Cardiac fibroblast (primary cell): ENCODE results near the gene PCDH9.
A peak's percentile ranks its signal among the peaks of the same experiment; 100 is the strongest.

ENCODE experiments used
- DNase-seq, 2 donors: peaks; one replicate each; pipeline versions ENCODE4 v3.0.0 to v3.0.0-alpha.2; 2010; ENCODE audit warnings: low read depth in 2 of 2
- H3K4me3 ChIP-seq, 2 donors: replicated peaks in 1 of 2; 1 replicate in 1 of 2; 2 replicates in 1 of 2; pipeline ENCODE4 v1.5.1; 2011; ENCODE audit warnings: low read depth in 2 of 2, low read length in 2 of 2, mild to moderate bottlenecking in 2 of 2, moderate library complexity in 1 of 2
- CTCF ChIP-seq: IDR thresholded peaks from one replicate; pipeline ENCODE4 v1.5.1; 2011; ENCODE audit warnings: low read depth, mild to moderate bottlenecking, low read length, inconsistent platforms

The PCDH9 gene

GRCh38 chr13:66803013-66803807 lies 426.9 kb downstream of the PCDH9 start:
- no peak for DNase-seq
- TF ChIP-seq CTCF = no peak

GRCh38 chr13:66795636-66796035 lies 434.5 kb downstream of the PCDH9 start:
- no peak for TF ChIP-seq CTCF
- no peak overlapping the region for H3K4me3 ChIP-seq
- DNase-seq = no peak

More at GRCh38 chr13:66803013-66803807, 426.9 kb downstream of the PCDH9 start:
- no peak overlapping the region for H3K4me3 ChIP-seq

GRCh38 chr13:66794340-66795031 lies 435.6 kb downstream of the PCDH9 start:
- no peak overlapping the region for H3K4me3 ChIP-seq
- no peak for DNase-seq
- no peak for TF ChIP-seq CTCF

- H3K4me3 ChIP-seq = no peak overlapping the region
- DNase-seq = no peak
These were observed 439.3 kb downstream of the PCDH9 start for GRCh38 chr13:66790861-66791260.

GRCh38 chr13:66781241-66781640 lies 448.9 kb downstream of the PCDH9 start:
- H3K4me3 ChIP-seq = no peak overlapping the region
- DNase-seq = no peak
- no peak for TF ChIP-seq CTCF

More at GRCh38 chr13:66790861-66791260, 439.3 kb downstream of the PCDH9 start:
- no peak for TF ChIP-seq CTCF

- no peak for TF ChIP-seq CTCF
- no peak overlapping the region for H3K4me3 ChIP-seq
- peak; percentile 27 to 83 for DNase-seq
These were observed 449.3 kb downstream of the PCDH9 start for GRCh38 chr13:66780814-66781213.
